HG03342 (cell line): ENCODE results near the gene INO80E.

Source experiments
- ATAC-seq: cut with Tn5 transposase; IDR thresholded peaks from one replicate; pipeline ENCODE4 v1.9.1; 2021; ENCODE audit warnings: mild to moderate bottlenecking, moderate library complexity; ENCODE audit not compliant: unreplicated experiment

Gene INO80E

GRCh38 chr16:29991571-29991904 lies 4.5 kb upstream of the INO80E start:
- ATAC-seq = no peak

- ATAC-seq = no peak
These were observed 3.6 kb upstream of the INO80E start for GRCh38 chr16:29992344-29992967.

- no peak for ATAC-seq
These were observed 2.7 kb upstream of the INO80E start for GRCh38 chr16:29993191-29993902.

GRCh38 chr16:29993903-29994599 lies 2.0 kb upstream of the INO80E start:
- ATAC-seq = no peak

GRCh38 chr16:29994600-29995323 lies 1.3 kb upstream of the INO80E start:
- peak; percentile 19 for ATAC-seq

- peak; percentile 43 for ATAC-seq
These were observed 624 bp upstream of the INO80E start, which contains the start of gene HIRIP3 for GRCh38 chr16:29995324-29995910. TSS of gene HIRIP3 (minus strand) at chr16:29995617. CDS start at chr16:29995605, 12 bp downstream.

GRCh38 chr16:29996766-29997250 lies 767 bp downstream of the INO80E start:
- ATAC-seq = no peak

GRCh38 chr16:29999605-30000004 lies 3.6 kb downstream of the INO80E start:
- ATAC-seq = no peak

- no peak for ATAC-seq
These were observed 4.9 kb downstream of the INO80E start for GRCh38 chr16:30000735-30001631.

- ATAC-seq = no peak
These were observed 6.7 kb downstream of the INO80E start for GRCh38 chr16:30002614-30003346.

GRCh38 chr16:30003670-30004423 lies 7.8 kb downstream of the INO80E start:
- no peak for ATAC-seq

- no peak for ATAC-seq
These were observed 8.4 kb downstream of the INO80E start for GRCh38 chr16:30004424-30004776.

- no peak for ATAC-seq
These were observed 8.8 kb downstream of the INO80E start for GRCh38 chr16:30004811-30005242.

GRCh38 chr16:30005341-30006094 lies 9.5 kb downstream of the INO80E start:
- ATAC-seq = no peak

GRCh38 chr16:30006095-30006473 lies 10.0 kb downstream of the INO80E start:
- ATAC-seq = no peak

GRCh38 chr16:30006659-30007377 lies 10.8 kb downstream of the INO80E start:
- no peak for ATAC-seq

- no peak for ATAC-seq
These were observed 11.4 kb downstream of the INO80E start for GRCh38 chr16:30007378-30007895.
